ENCODE measurements around the gene TMEM121. TPM values are rescaled to one million over a fixed set of nuclear protein-coding genes. Genes with fewer than 3 reads are reported as not detected.
A peak's percentile ranks its signal among the peaks of the same experiment; 100 is the strongest.
"Not testable (repeated sequence)": the region's sequence is repeated elsewhere in the genome, so short reads cannot be mapped to it uniquely, and the experiment has no call there.

The TMEM121 gene
- total RNA-seq, 2 experiments from 2014 or later = 11.5 to 11.9 TPM

DNA sequence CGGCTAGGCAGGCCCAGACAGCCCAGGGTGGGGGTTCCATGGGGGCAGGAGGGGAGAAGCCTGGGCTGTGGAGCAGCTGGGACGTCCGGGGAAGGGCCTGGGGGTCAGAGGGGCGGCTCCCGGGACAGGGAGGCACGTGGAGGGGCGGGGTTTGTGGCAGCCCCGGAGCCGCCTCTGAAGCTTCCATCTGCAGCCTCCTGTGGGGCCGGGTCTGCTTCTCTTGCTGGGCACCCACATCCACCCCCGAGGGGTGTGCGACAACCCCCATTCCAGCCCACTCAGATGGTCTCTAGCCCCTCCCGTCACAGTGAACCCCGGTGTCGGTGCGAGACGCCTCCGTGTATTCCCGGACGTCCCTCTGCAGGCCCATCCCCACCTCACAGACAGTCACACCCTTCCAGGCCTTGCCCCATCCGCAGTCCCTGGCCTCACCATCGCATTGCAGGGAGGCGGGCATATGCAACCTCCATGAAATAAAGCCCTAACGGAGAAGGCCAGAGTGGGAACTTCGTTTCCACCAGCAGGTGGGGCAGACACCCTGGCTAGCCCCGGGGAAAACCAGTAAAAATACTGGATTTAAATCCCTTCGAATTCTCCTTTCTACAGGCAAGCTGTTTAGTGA, 33.8 kb downstream of the TMEM121 start:
- H3K9me3 Mint-ChIP-seq (ENCODE audit: low read depth) = not testable (repeated sequence)

GRCh38 chr14:105561345-105561744, 35.0 kb downstream of the TMEM121 start:
- H3K27ac Mint-ChIP-seq; H3K4me1 Mint-ChIP-seq; CTCF ChIA-PET; H3K4me3 Mint-ChIP-seq; H3K27me3 Mint-ChIP-seq; H3K9me3 Mint-ChIP-seq (ENCODE audit: low read depth); DNase-seq; ATAC-seq; H3K36me3 Mint-ChIP-seq: not testable (repeated sequence)

More for the DNA sequence above, 33.8 kb downstream of the TMEM121 start:
- not testable (repeated sequence) for H3K4me3 Mint-ChIP-seq, H3K27ac Mint-ChIP-seq, H3K4me1 Mint-ChIP-seq, ATAC-seq, DNase-seq, H3K36me3 Mint-ChIP-seq
- peaks cover 19% of the 10 kb centered on the region for H3K27me3 Mint-ChIP-seq
- CTCF ChIA-PET = interaction anchor here (1.2 kb wide), 1 partner anchor 11 kb away, joined by 6 read pairs; no protein-coding TSS in a partner anchor

- CTCF ChIA-PET = no interaction called here
- Mint-ChIP-seq H3K4me3 (no peak overlapping the region), H3K27ac (no peak overlapping the region), H3K9me3 (ENCODE audit: low read depth) (peaks cover 3% of the 10 kb centered on the region), H3K27me3 (peaks cover 2% of the 10 kb centered on the region), H3K4me1 (peaks cover under 1% of the 10 kb centered on the region), H3K36me3 (no peaks in the 10 kb centered on the region)
- ATAC-seq (no peak), DNase-seq (no peak)
Observed at GRCh38 chr14:105562713-105563346, 36.4 kb downstream of the TMEM121 start.

GRCh38 chr14:105563347-105563737, 37.0 kb downstream of the TMEM121 start:
- Mint-ChIP-seq H3K27ac (no peak overlapping the region), H3K27me3 (no peaks in the 10 kb centered on the region), H3K9me3 (ENCODE audit: low read depth) (peaks cover 6% of the 10 kb centered on the region), H3K4me1 (no peaks in the 10 kb centered on the region), H3K36me3 (no peaks in the 10 kb centered on the region), H3K4me3 (no peak overlapping the region)
- CTCF ChIA-PET = no interaction called here
- ATAC-seq (no peak), DNase-seq (no peak)

DNA sequence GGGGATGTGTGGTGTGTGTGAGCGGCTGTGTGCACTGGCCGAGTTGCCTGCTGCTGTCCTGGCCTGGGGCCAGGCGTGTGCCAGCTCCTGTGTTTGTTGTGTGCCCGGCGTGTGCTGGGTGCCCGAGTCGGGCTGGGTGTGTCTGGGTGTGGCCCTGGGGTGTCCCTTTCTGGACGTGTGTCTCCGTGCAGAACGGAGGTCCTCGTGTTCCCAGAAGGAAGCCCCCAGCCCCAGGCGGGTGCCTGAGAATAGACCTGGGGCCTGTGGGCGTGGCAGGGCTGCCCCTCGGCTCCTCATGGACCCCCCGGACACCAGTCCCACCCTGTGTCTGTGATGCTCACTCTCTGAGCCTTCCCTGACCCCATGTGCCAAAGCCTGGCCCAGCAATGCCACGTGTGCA, 38.2 kb downstream of the TMEM121 start:
- H3K36me3 Mint-ChIP-seq, CTCF ChIA-PET, H3K27ac Mint-ChIP-seq, ATAC-seq, H3K27me3 Mint-ChIP-seq, H3K4me3 Mint-ChIP-seq, DNase-seq, H3K4me1 Mint-ChIP-seq: not testable (repeated sequence)
- peaks cover 12% of the 10 kb centered on the region for H3K9me3 Mint-ChIP-seq (ENCODE audit: low read depth)

GRCh38 chr14:105565185-105565919, 39.0 kb downstream of the TMEM121 start:
- H3K27ac Mint-ChIP-seq, H3K4me3 Mint-ChIP-seq, H3K4me1 Mint-ChIP-seq, H3K36me3 Mint-ChIP-seq, H3K27me3 Mint-ChIP-seq, CTCF ChIA-PET, DNase-seq, ATAC-seq: not testable (repeated sequence)
- H3K9me3 Mint-ChIP-seq (ENCODE audit: low read depth) = peaks cover 20% of the 10 kb centered on the region

- peaks cover 26% of the 10 kb centered on the region for H3K9me3 Mint-ChIP-seq (ENCODE audit: low read depth)
- ATAC-seq, H3K27me3 Mint-ChIP-seq, H3K4me3 Mint-ChIP-seq, H3K27ac Mint-ChIP-seq, CTCF ChIA-PET, H3K4me1 Mint-ChIP-seq, DNase-seq, H3K36me3 Mint-ChIP-seq: not testable (repeated sequence)
Observed at GRCh38 chr14:105566248-105567163, 40.1 kb downstream of the TMEM121 start.

DNA sequence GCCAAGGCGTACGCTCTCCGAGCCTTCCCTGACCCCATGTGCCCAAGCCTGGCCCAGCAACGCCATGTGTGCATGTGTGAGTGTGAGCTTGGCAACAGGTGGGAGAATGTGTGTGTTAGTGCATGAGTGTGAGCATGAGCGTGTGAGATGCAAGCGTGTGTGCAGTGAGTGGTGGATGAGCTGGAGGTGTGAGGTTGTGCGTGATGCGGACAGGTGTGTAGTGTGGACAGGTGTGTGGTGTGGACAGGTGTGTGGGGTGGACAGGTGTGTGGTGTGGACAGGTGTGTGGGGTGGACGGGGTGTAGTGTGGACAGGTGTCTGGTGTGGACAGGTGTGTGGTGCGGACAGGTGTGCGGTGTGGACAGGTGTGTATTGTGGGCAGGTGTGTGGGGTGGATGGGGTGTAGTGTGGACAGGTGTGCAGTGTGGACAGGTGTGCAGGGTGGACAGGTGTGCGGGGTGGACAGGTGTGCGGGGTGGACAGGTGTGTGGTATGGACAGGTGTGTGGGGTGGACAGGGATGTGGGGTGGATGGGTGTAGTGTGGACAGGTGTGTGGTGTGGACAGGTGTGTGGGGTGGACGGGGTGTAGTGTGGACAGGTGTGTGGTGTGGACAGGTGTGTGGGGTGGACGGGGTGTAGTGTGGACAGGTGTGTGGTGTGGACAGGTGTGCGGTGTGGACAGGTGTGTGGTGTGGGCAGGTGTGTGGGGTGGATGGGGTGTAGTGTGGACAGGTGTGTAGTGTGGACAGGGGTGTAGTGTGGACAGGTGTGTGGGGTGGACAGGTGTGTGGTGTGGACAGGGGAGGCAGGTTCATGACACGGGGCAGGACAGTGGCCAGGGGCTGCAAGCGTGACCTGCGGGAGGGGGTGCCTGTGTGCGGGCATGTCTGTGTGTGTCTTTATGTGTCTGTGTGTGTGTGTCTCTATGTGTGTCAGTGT, 41.1 kb downstream of the TMEM121 start:
- CTCF ChIA-PET, H3K36me3 Mint-ChIP-seq, H3K4me1 Mint-ChIP-seq, H3K27ac Mint-ChIP-seq, H3K4me3 Mint-ChIP-seq, H3K27me3 Mint-ChIP-seq, DNase-seq: not testable (repeated sequence)
- ATAC-seq = peak; percentile 6
- H3K9me3 Mint-ChIP-seq (ENCODE audit: low read depth) = peaks cover 26% of the 10 kb centered on the region

GRCh38 chr14:105568140-105568843, 41.9 kb downstream of the TMEM121 start:
- ATAC-seq = peak; percentile 68
- H3K9me3 Mint-ChIP-seq (ENCODE audit: low read depth) = peaks cover 26% of the 10 kb centered on the region
- DNase-seq, H3K4me3 Mint-ChIP-seq, H3K27me3 Mint-ChIP-seq, CTCF ChIA-PET, H3K4me1 Mint-ChIP-seq, H3K36me3 Mint-ChIP-seq, H3K27ac Mint-ChIP-seq: not testable (repeated sequence)

GRCh38 chr14:105568859-105569766, 42.7 kb downstream of the TMEM121 start:
- CTCF ChIA-PET = no interaction called here
- Mint-ChIP-seq H3K4me3 (no peak overlapping the region), H3K27me3 (no peaks in the 10 kb centered on the region)

GRCh38 chr14:105570482-105570881, 44.1 kb downstream of the TMEM121 start:
- CTCF ChIA-PET = no interaction called here
- Mint-ChIP-seq H3K9me3 (ENCODE audit: low read depth) (peaks cover 26% of the 10 kb centered on the region), H3K27me3 (no peaks in the 10 kb centered on the region), H3K27ac (no peak overlapping the region), H3K36me3 (no peaks in the 10 kb centered on the region), H3K4me1 (no peaks in the 10 kb centered on the region), H3K4me3 (no peak overlapping the region)
- DNase-seq = no peak
- ATAC-seq = no peak

More at GRCh38 chr14:105568859-105569766, 42.7 kb downstream of the TMEM121 start:
- no peaks in the 10 kb centered on the region for H3K36me3 Mint-ChIP-seq
- H3K9me3 Mint-ChIP-seq (ENCODE audit: low read depth) = peaks cover 26% of the 10 kb centered on the region
- H3K4me1 Mint-ChIP-seq = no peaks in the 10 kb centered on the region
- H3K27ac Mint-ChIP-seq = no peak overlapping the region
- no peak for ATAC-seq
- no peak for DNase-seq
